LoVo (cell line): ENCODE measurements around the gene TMEM156.
"Not testable (repeated sequence)": the region's sequence is repeated elsewhere in the genome, so short reads cannot be mapped to it uniquely, and the experiment has no call there.

Source experiments
- DNase-seq: peaks from one replicate; pipeline ENCODE4 v3.0.0-alpha.2; 2016; ENCODE audit warnings: low spot score

The TMEM156 gene

DNA sequence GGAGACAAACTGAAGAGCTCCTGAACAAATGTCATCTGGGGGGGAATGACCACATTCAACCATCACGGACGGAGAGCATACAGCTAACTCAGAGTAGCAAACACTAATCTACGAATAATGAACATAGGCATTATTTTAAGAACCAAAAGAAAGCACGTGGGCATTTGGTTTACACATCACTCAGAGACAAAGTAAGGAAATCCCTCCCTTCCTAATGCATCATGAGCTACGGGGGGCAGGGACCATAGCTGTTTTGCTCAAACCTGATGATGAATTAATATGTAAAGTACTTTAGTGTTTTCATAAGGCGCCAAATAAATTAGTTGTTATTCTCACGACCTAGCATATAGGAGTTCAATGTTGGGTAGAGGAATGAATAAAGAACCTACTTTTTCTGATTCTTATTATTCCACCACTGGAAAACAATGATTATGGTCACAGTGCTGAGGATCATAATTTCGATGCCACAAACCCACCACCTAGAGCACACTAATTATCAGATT is 11.7 kb upstream of the TMEM156 start:
- DNase-seq, result no peak

- DNase-seq, result peak; percentile 44
Observed at GRCh38 chr4:39043058-39043860, 11.1 kb upstream of the TMEM156 start.

- DNase-seq, result no peak
Observed at GRCh38 chr4:39042366-39042765, 10.2 kb upstream of the TMEM156 start.

- DNase-seq, result no peak
Observed at GRCh38 chr4:39039108-39039507, 6.9 kb upstream of the TMEM156 start.

DNA sequence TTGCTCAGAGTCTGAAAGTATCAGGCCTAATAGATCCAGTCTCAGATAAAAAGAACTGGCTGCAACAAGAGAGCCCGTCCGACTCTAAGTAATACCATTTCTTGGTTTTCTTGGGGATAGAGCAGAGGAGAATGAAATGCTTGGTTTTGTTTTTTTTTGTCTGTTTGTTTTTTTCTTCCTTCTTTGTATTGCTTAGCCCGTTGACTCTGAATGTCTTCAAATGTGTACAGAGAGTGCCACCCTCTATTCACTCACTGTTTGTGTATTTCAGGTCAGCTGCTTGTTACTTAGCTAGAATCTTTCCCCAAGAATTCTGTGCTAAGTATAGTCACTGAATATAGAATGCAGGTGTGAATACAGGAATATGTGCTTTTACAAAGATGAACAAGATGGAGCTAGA is 5.7 kb upstream of the TMEM156 start:
- DNase-seq, result no peak

- no peak for DNase-seq
Observed at GRCh38 chr4:39037491-39037825, 5.2 kb upstream of the TMEM156 start.

GRCh38 chr4:39036172-39036571 is 4.0 kb upstream of the TMEM156 start:
- no peak for DNase-seq

GRCh38 chr4:39031590-39032020 is 604 bp downstream of the TMEM156 start:
- DNase-seq, result not testable (repeated sequence)

GRCh38 chr4:39030725-39031124 is 1.5 kb downstream of the TMEM156 start:
- no peak for DNase-seq

- no peak for DNase-seq
Observed at GRCh38 chr4:39029752-39030694, 2.2 kb downstream of the TMEM156 start.

DNA sequence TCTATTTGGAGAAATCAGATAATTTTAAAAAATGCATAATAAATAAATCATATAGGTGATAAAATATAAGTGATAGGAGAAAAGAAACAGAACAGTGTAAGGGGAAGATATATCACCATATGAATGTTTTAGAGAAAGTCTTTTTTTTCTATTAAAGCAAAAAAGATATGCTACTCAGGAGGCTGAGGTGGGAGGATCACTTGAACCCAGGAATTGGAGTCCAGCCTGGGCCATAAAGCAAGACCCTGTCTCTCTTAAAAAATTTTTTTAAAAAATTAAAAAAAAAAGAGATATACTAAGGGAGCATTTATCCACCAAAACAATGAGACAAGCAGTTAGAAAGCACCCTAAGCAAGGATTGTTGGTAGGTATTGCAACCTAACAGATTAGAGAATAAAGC is 6.1 kb downstream of the TMEM156 start:
- no peak for DNase-seq

DNA sequence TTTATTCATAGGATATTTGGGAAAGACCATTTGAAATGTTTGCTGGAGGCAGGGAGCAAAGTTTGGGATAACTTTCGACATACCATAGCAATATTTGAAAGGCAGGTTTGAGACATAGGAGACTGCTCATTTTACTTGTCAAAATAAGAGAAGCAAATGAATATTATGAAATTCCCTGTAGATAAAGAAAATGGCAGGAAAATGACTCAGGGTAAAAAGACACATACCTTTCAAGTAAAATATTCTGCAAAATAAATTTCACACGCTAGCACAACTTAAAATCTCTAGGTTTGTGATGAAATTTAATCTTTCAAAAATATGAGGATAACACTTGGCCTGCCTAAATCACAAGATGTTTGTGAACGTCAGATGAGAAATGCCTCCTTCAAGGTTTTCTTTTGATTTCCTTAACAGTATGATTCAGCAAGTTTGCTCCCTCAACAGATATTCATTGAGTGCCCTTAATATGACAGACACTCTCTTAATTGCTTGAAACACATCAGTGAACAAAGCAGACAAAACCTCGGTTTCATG is 6.6 kb downstream of the TMEM156 start:
- no peak for DNase-seq

DNA sequence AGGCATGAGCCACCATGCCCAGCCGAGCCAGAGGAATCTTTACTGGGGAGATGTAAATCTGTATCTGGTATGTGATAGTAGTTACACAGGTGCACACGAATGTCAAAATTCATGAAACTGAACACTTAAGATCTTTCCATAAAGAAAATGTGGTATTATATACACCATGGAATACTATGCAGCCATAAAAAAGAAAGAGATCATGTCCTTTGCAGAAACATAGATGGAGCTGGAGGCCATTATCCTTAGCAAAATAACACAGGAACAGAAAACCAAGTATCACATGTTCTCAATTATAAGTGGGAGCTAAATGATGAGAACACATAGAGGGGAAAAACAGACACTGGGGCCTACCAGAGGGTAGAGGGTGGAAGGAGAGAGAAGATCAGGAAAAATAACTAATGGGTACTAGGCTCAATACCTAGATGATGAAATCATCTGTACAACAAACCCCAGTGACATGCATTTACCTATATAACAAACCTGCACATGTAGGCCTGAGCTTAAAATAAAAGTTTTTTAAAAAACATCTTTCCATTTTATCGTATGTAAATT is 7.8 kb downstream of the TMEM156 start:
- no peak for DNase-seq

- DNase-seq, result no peak
Observed at GRCh38 chr4:39023059-39023458, 9.2 kb downstream of the TMEM156 start.

GRCh38 chr4:39022241-39022640 is 10.0 kb downstream of the TMEM156 start:
- no peak for DNase-seq

- DNase-seq, result no peak
Observed at GRCh38 chr4:39021631-39022030, 10.6 kb downstream of the TMEM156 start.

DNA sequence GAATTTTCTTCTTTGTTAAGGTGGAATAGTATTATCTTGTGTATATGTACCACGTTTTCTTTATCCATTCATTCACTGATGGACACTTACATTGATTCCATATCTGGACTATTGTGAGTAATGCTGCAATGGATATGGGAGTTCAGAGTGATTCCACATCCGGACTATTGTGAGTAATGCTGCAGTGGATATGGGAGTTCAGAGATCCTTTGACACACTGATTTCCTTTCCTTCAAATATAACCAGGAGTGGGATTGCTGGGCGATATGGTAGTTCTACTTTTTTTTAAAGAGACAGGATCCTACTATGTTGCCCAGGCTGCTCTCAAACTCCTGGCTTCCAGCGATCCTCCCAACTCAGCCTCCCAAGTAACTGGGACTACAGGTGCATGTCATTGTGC is 12.1 kb downstream of the TMEM156 start:
- DNase-seq, result no peak

- DNase-seq, result no peak
Observed at GRCh38 chr4:39014028-39014427, 18.2 kb downstream of the TMEM156 start.

DNA sequence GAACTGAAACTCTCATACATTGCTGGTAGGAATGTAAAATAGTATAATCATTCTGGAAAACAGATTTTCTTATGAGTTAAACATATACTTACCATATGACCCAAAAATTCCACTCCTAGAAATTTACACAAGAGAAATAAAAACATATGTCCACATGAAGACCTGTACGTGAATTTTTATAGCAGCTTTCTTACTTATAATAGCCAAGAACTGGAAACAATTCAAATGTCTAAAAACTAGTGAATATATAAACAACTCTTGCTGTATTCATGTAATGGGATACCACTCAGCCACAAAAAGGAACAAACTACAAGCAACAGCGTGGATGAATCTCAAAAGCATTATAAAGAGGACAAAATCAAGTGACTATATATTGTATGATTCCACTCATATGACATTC is 27.5 kb downstream of the TMEM156 start:
- DNase-seq, result no peak

DNA sequence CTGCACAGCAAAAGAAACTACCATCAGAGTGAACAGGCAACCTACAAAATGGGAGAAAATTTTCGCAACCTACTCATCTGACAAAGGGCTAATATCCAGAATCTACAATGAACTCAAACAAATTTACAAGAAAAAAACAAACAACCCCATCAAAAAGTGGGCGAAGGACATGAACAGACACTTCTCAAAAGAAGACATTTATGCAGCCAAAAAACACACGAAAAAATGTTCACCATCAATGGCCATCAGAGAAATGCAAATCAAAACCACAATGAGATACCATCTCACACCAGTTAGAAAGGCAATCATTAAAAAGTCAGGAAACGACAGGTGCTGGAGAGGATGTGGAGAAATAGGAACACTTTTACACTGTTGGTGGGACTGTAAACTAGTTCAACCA is 30.2 kb downstream of the TMEM156 start:
- DNase-seq, result not testable (repeated sequence)

DNA sequence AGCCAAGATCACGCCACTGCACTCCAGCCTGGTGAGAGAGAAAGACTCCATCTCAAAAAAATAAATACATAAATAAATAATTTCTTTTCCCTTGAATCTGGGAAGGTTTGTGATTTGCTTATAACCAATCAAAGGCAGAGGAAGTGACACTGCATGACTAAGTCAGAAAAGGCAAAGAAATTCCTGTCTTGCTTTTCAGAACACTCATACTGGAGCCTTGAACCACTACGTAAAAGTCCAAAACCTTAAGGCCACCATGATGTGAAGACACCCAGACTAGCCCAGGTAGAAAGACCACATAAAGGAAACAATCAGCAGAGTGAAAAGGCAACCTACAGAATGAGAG is 36.6 kb downstream of the TMEM156 start:
- no peak for DNase-seq

GRCh38 chr4:38994135-38994534 is 38.1 kb downstream of the TMEM156 start:
- DNase-seq, result no peak

GRCh38 chr4:38993683-38994082 is 38.5 kb downstream of the TMEM156 start:
- DNase-seq, result no peak
